ENCODE results near the gene OXTR. TPM values are rescaled to one million over a fixed set of nuclear protein-coding genes. Genes with fewer than 3 reads are reported as not detected.

Gene OXTR
- polyA plus RNA-seq, 1 donor (not counting 4 experiments of a cell fraction or from before 2014, with no cell fraction given), result 0.16 TPM

GRCh38 chr3:8790529-8790928 is 21.1 kb upstream of the OXTR start:
- Histone ChIP-seq H3K79me2 (ENCODE audit: control insufficient read depth, insufficient read depth, low read length) (no peaks in the 10 kb centered on the region), H2AFZ (ENCODE audit: control insufficient read depth, low read length) (no peak overlapping the region), H3K4me2 (ENCODE audit: control insufficient read depth, extremely low read depth, insufficient read depth, low read depth, low read length) (no peak overlapping the region), H3K27ac (ENCODE audit: control insufficient read depth, insufficient read depth, low read length) (no peak overlapping the region), H3K27me3 (ENCODE audit: control insufficient read depth, extremely low read depth, insufficient read depth, low read length) (no peaks in the 10 kb centered on the region), H3K9ac (ENCODE audit: control insufficient read depth, extremely low read depth, insufficient read depth, low read length) (no peak overlapping the region), H3K9me3 (ENCODE audit: control insufficient read depth, low read depth, low read length) (no peaks in the 10 kb centered on the region), H3K36me3 (ENCODE audit: control insufficient read depth in 2 of 2, extremely low read depth in 1 of 2, insufficient read depth in 2 of 2, low read length in 2 of 2) (peaks cover 0 to 2% of the 10 kb centered on the region in 2 experiments), H4K20me1 (ENCODE audit: control insufficient read depth, extremely low read depth, insufficient read depth, low read length) (no peaks in the 10 kb centered on the region), H3K4me1 (ENCODE audit: control insufficient read depth, extremely low read depth, insufficient read depth, low read length) (no peaks in the 10 kb centered on the region), H3K4me3 (ENCODE audit: control insufficient read depth in 2 of 3, extremely low read depth in 1 of 3, insufficient read depth in 2 of 3, low read depth in 1 of 3, low read length in 3 of 3) (no peak overlapping the region), H3K9me1 (ENCODE audit: control insufficient read depth, extremely low read depth, insufficient read depth, low read length) (no peaks in the 10 kb centered on the region)
- FAIRE-seq (no peak), DNase-seq (ENCODE audit: low read depth, low spot score) (no peak)
- dilution Hi-C loops (cut with MboI; ENCODE audit: extremely low pct_ligation_motif_present, low sequenced_read_pairs), result no loop called here
- TF ChIP-seq EZH2 (IDR thresholded peaks at IDR 0.05; ENCODE audit: low read length), result no peak
- no peak for TF ChIP-seq CTCF (optimal IDR thresholded peaks at IDR 0.05 in 1 of 3, IDR thresholded peaks at IDR 0.05 in 1 of 3, conservative IDR thresholded peaks at IDR 0.05 in 1 of 3; ENCODE audit: extremely low read depth in 1 of 3, insufficient read depth in 2 of 3, low read length in 3 of 3)

DNA sequence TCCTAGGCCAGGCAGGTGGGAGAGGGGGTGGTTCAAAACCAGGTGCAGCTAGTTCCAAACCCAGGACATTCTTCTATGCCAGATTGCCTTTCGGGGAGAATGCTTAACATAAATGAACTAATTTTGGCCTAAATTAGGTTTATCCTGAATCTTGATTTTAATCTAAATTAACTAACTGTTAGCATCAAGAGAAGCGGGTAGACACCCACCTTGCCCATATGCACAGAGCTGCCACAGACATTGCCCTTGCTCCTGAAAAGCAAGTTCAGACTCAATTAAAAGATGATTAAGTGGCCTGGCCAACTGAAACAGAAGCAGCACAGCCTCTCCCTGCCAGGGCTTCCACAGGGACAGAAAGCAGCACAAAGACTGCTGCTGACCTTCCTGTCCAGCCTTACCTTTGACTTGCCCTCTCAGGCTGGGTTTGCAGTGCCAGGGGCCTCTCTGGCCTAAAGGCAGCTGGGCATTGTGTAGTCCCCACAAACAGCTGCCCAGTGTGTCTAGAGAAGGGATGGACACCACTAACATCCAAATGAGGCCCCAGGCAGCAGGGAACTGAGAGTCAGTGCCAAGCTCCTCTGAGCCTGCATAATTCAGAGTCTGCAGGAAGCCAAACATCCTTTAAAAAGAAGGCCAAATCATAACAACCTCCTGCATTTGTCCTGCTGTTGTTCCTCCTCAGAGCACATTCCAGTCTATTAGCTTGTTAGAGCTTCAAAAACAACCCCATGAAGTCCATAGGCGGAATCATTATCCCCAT is 15.4 kb upstream of the OXTR start:
- no peak for TF ChIP-seq CTCF (optimal IDR thresholded peaks at IDR 0.05 in 1 of 3, IDR thresholded peaks at IDR 0.05 in 1 of 3, conservative IDR thresholded peaks at IDR 0.05 in 1 of 3; ENCODE audit: extremely low read depth in 1 of 3, insufficient read depth in 2 of 3, low read length in 3 of 3)
- TF ChIP-seq EZH2 (IDR thresholded peaks at IDR 0.05; ENCODE audit: low read length), result no peak
- Histone ChIP-seq H3K9ac (ENCODE audit: control insufficient read depth, extremely low read depth, insufficient read depth, low read length) (no peak overlapping the region), H3K27ac (ENCODE audit: control insufficient read depth, insufficient read depth, low read length) (no peak overlapping the region), H3K4me2 (ENCODE audit: control insufficient read depth, extremely low read depth, insufficient read depth, low read depth, low read length) (no peak overlapping the region), H3K9me1 (ENCODE audit: control insufficient read depth, extremely low read depth, insufficient read depth, low read length) (no peaks in the 10 kb centered on the region), H4K20me1 (ENCODE audit: control insufficient read depth, extremely low read depth, insufficient read depth, low read length) (no peaks in the 10 kb centered on the region), H3K4me1 (ENCODE audit: control insufficient read depth, extremely low read depth, insufficient read depth, low read length) (no peaks in the 10 kb centered on the region), H3K27me3 (ENCODE audit: control insufficient read depth, extremely low read depth, insufficient read depth, low read length) (no peaks in the 10 kb centered on the region), H2AFZ (ENCODE audit: control insufficient read depth, low read length) (no peak overlapping the region), H3K79me2 (ENCODE audit: control insufficient read depth, insufficient read depth, low read length) (no peaks in the 10 kb centered on the region), H3K4me3 (ENCODE audit: control insufficient read depth in 2 of 3, extremely low read depth in 1 of 3, insufficient read depth in 2 of 3, low read depth in 1 of 3, low read length in 3 of 3) (no peak overlapping the region), H3K9me3 (ENCODE audit: control insufficient read depth, low read depth, low read length) (no peaks in the 10 kb centered on the region), H3K36me3 (ENCODE audit: control insufficient read depth in 2 of 2, extremely low read depth in 1 of 2, insufficient read depth in 2 of 2, low read length in 2 of 2) (no peaks in the 10 kb centered on the region)
- no peak for DNase-seq (ENCODE audit: low read depth, low spot score)
- no peak for FAIRE-seq
- dilution Hi-C loops (cut with MboI; ENCODE audit: extremely low pct_ligation_motif_present, low sequenced_read_pairs), result no loop called here
